ENCODE data around the gene ZNF316. TPM values are rescaled to one million over a fixed set of nuclear protein-coding genes. Genes with fewer than 3 reads are reported as not detected.
A peak's percentile ranks its signal among the peaks of the same experiment; 100 is the strongest.

Gene ZNF316
- total and polyA plus RNA-seq, 2 experiments from 2014 or later = 1.1 to 17.4 TPM

GRCh38 chr7:6606866-6607583, 30.1 kb upstream of the ZNF316 start:
- ATAC-seq = no peak
- peaks cover 33% of the 10 kb centered on the region for H3K36me3 Mint-ChIP-seq (ENCODE audit: low read depth)
- no peak overlapping the region for H3K4me3 ChIP-seq
- TF ChIP-seq CREB1 (CRISPR knock-in tag; IDR thresholded peaks at IDR 0.05; ENCODE audit: low read depth) = no peak
- TF ChIP-seq CTCF (conservative IDR thresholded peaks at IDR 0.05; ENCODE audit: low read depth in 2 of 2) = no peak
- TF ChIP-seq ETS1 (IDR thresholded peaks at IDR 0.05) = no peak
- TF ChIP-seq NANOG (IDR thresholded peaks at IDR 0.05; ENCODE audit: borderline replicate concordance) = no peak
- TF ChIP-seq POLR2AphosphoS5 (IDR thresholded peaks at IDR 0.05; ENCODE audit: low read depth) = no peak
- TF ChIP-seq EZH2 (IDR thresholded peaks at IDR 0.05; ENCODE audit: low read depth, unreplicated experiment) = no peak
- TF ChIP-seq JUNB (IDR thresholded peaks at IDR 0.05; ENCODE audit: unreplicated experiment) = no peak
- no peak for TF ChIP-seq ZNF331 (CRISPR knock-in tag; IDR thresholded peaks at IDR 0.05; ENCODE audit: low read depth)
- no peak for TF ChIP-seq ZNF114 (CRISPR knock-in tag; IDR thresholded peaks at IDR 0.05)
- no peak for TF ChIP-seq EZH2phosphoT487 (IDR thresholded peaks at IDR 0.05; ENCODE audit: unreplicated experiment)
- no peak for TF ChIP-seq ZNF462 (CRISPR knock-in tag; IDR thresholded peaks at IDR 0.05)
- TF ChIP-seq REST (IDR thresholded peaks at IDR 0.05; ENCODE audit: unreplicated experiment) = no peak
- no peak for TF ChIP-seq STAT1 (IDR thresholded peaks at IDR 0.05; ENCODE audit: unreplicated experiment)
- no peaks in the 10 kb centered on the region for H3F3A ChIP-seq (replicated peaks; ENCODE audit: low read depth)
- H3K9me3 Mint-ChIP-seq = no peaks in the 10 kb centered on the region; the same call in 2 of the 3 replicates
- peaks cover 3% of the 10 kb centered on the region; the same call in 1 of the 2 replicates for H4K20me1 ChIP-seq (replicated peaks; ENCODE audit: insufficient read depth)
- no peak overlapping the region for H2AFZ ChIP-seq
- H3K4me2 ChIP-seq = no peak overlapping the region
- H3K27me3 Mint-ChIP-seq (ENCODE audit: insufficient read depth, low read depth, poor library complexity) = peaks cover 7% of the 10 kb centered on the region
- peak; percentile 25 for DNase-seq (ENCODE audit: low spot score)
- H3K79me2 ChIP-seq (replicated peaks; ENCODE audit: insufficient read depth) = no peaks in the 10 kb centered on the region
- no peaks in the 10 kb centered on the region for H3K9me2 ChIP-seq (ENCODE audit: insufficient read depth)
- H3K4me1 Mint-ChIP-seq = no peaks in the 10 kb centered on the region
- H3K4me3 Mint-ChIP-seq = no peak overlapping the region
- no peak overlapping the region for H3K27ac ChIP-seq (ENCODE audit: low read depth)
- no peaks in the 10 kb centered on the region for H3K36me3 ChIP-seq (ENCODE audit: insufficient read depth)
- no peaks in the 10 kb centered on the region for H3K4me1 ChIP-seq (ENCODE audit: insufficient read depth)
- H3K27ac Mint-ChIP-seq = no peak overlapping the region
- no peaks in the 10 kb centered on the region for H3K27me3 ChIP-seq (ENCODE audit: insufficient read depth)

Data from GM23338 (cell line).